ENCODE data around the gene KLHL29. TPM values are rescaled to one million over a fixed set of nuclear protein-coding genes. Genes with fewer than 3 reads are reported as not detected.

KLHL29 gene
- polyA plus RNA-seq, 3 donors: 0.03 TPM; not detected in 2

GRCh38 chr2:23373666-23374065, 11.3 kb upstream of the KLHL29 start:
- Histone ChIP-seq H3K4me1 (ENCODE audit: control insufficient read depth in 1 of 2, insufficient read depth in 2 of 2, low read length in 2 of 2) (no peaks in the 10 kb centered on the region), H3K36me3 (replicated peaks in 1 of 2; ENCODE audit: control insufficient read depth in 1 of 2, insufficient read depth in 2 of 2, low read length in 2 of 2) (no peaks in the 10 kb centered on the region), H3K4me2 (replicated peaks; ENCODE audit: extremely low read depth, low read length, poor library complexity, severe bottlenecking) (no peak overlapping the region), H3K9me3 (replicated peaks in 1 of 2; ENCODE audit: control insufficient read depth in 1 of 2, insufficient read depth in 1 of 2, low read length in 2 of 2) (no peaks in the 10 kb centered on the region), H3K4me3 (replicated peaks in 1 of 3; ENCODE audit: low read depth in 2 of 3, low read length in 3 of 3) (no peak overlapping the region), H3K9ac (ENCODE audit: insufficient read depth, low read length, poor library complexity, severe bottlenecking) (no peak overlapping the region), H2AFZ (ENCODE audit: insufficient read depth, low read depth, low read length, poor library complexity, severe bottlenecking) (no peak overlapping the region), H4K20me1 (ENCODE audit: insufficient read depth, low read length) (no peaks in the 10 kb centered on the region), H3K27ac (ENCODE audit: low read depth in 1 of 2, low read length in 2 of 2) (no peak overlapping the region), H3K27me3 (ENCODE audit: control insufficient read depth in 2 of 2, insufficient read depth in 2 of 2, low read length in 2 of 2) (peaks cover 0 to 12% of the 10 kb centered on the region in 2 donors), H3K79me2 (ENCODE audit: insufficient read depth, low read length) (no peaks in the 10 kb centered on the region)
- Mint-ChIP-seq H3K4me1 (no peaks in the 10 kb centered on the region), H3K36me3 (no peaks in the 10 kb centered on the region), H3K4me3 (no peak overlapping the region), H3K27ac (no peak overlapping the region), H3K27me3 (ENCODE audit: low read depth in 3 of 3) (peaks cover 18 to 30% (median 21%) of the 10 kb centered on the region in 3 donors), H3K9me3 (peaks cover 0 to 2% (median 0%) of the 10 kb centered on the region in 7 donors)
- TF ChIP-seq, protein P1, sequence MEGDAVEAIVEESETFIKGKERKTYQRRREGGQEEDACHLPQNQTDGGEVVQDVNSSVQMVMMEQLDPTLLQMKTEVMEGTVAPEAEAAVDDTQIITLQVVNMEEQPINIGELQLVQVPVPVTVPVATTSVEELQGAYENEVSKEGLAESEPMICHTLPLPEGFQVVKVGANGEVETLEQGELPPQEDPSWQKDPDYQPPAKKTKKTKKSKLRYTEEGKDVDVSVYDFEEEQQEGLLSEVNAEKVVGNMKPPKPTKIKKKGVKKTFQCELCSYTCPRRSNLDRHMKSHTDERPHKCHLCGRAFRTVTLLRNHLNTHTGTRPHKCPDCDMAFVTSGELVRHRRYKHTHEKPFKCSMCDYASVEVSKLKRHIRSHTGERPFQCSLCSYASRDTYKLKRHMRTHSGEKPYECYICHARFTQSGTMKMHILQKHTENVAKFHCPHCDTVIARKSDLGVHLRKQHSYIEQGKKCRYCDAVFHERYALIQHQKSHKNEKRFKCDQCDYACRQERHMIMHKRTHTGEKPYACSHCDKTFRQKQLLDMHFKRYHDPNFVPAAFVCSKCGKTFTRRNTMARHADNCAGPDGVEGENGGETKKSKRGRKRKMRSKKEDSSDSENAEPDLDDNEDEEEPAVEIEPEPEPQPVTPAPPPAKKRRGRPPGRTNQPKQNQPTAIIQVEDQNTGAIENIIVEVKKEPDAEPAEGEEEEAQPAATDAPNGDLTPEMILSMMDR (IDR thresholded peaks at IDR 0.05): no peak
- 80% methylated on average over 8 of the region's 8 CpGs for WGBS (ENCODE audit: insufficient coverage)
- intact Hi-C loops (cut with micrococcal nuclease): no loop called here
- no peak for DNase-seq

- Mint-ChIP-seq H3K4me1 (peaks cover 4% of the 10 kb centered on the region), H3K36me3 (no peaks in the 10 kb centered on the region), H3K9me3 (no peaks in the 10 kb centered on the region), H3K4me3 (no peak overlapping the region), H3K27me3 (ENCODE audit: low read depth in 3 of 3) (peaks cover 18 to 33% (median 26%) of the 10 kb centered on the region in 3 donors), H3K27ac (no peak overlapping the region)
- no peak overlapping the region for H3K4me3 ChIP-seq (replicated peaks in 1 of 3; ENCODE audit: low read depth in 2 of 3, low read length in 3 of 3)
- no peaks in the 10 kb centered on the region for H3K79me2 ChIP-seq (ENCODE audit: insufficient read depth, low read length)
- no peak overlapping the region for H3K27ac ChIP-seq (ENCODE audit: low read depth in 1 of 2, low read length in 2 of 2)
- H3K4me1 ChIP-seq (ENCODE audit: control insufficient read depth in 1 of 2, insufficient read depth in 2 of 2, low read length in 2 of 2): peaks cover 2 to 3% of the 10 kb centered on the region in 2 donors
- intact Hi-C loops (cut with micrococcal nuclease): no loop called here
- DNase-seq: no peak
- H2AFZ ChIP-seq (ENCODE audit: insufficient read depth, low read depth, low read length, poor library complexity, severe bottlenecking): no peak overlapping the region
- H3K36me3 ChIP-seq (replicated peaks in 1 of 2; ENCODE audit: control insufficient read depth in 1 of 2, insufficient read depth in 2 of 2, low read length in 2 of 2): no peaks in the 10 kb centered on the region
- WGBS (ENCODE audit: insufficient coverage): 100% methylated on average over 1 of the region's 3 CpGs
- H3K9ac ChIP-seq (ENCODE audit: insufficient read depth, low read length, poor library complexity, severe bottlenecking): no peak overlapping the region
- H4K20me1 ChIP-seq (ENCODE audit: insufficient read depth, low read length): no peaks in the 10 kb centered on the region
- TF ChIP-seq, protein P1 (IDR thresholded peaks at IDR 0.05): no peak
- no peak overlapping the region for H3K4me2 ChIP-seq (replicated peaks; ENCODE audit: extremely low read depth, low read length, poor library complexity, severe bottlenecking)
- H3K9me3 ChIP-seq (replicated peaks in 1 of 2; ENCODE audit: control insufficient read depth in 1 of 2, insufficient read depth in 1 of 2, low read length in 2 of 2): no peaks in the 10 kb centered on the region
- peaks cover 2 to 12% of the 10 kb centered on the region in 2 donors for H3K27me3 ChIP-seq (ENCODE audit: control insufficient read depth in 2 of 2, insufficient read depth in 2 of 2, low read length in 2 of 2)
These were observed 9.5 kb upstream of the KLHL29 start for GRCh38 chr2:23375448-23375847.
